AG10803 (cell line): ENCODE results near the gene QRICH1.
A peak's percentile ranks its signal among the peaks of the same experiment; 100 is the strongest.
"Not testable (repeated sequence)": the region's sequence is repeated elsewhere in the genome, so short reads cannot be mapped to it uniquely, and the experiment has no call there.

Experiments
- DNase-seq: peaks from one replicate; pipeline ENCODE4 v3.0.0; 2010; ENCODE audit warnings: low read depth
- H3K4me3 ChIP-seq: 2 replicates; pipeline ENCODE4 v1.5.1; 2011; ENCODE audit warnings: mild to moderate bottlenecking, low read length, control low read depth
- CTCF ChIP-seq: conservative IDR thresholded peaks from 2 replicates; pipeline ENCODE4 v1.5.1; 2011; ENCODE audit warnings: mild to moderate bottlenecking, low read length, control low read depth, inconsistent platforms

The QRICH1 gene

DNA sequence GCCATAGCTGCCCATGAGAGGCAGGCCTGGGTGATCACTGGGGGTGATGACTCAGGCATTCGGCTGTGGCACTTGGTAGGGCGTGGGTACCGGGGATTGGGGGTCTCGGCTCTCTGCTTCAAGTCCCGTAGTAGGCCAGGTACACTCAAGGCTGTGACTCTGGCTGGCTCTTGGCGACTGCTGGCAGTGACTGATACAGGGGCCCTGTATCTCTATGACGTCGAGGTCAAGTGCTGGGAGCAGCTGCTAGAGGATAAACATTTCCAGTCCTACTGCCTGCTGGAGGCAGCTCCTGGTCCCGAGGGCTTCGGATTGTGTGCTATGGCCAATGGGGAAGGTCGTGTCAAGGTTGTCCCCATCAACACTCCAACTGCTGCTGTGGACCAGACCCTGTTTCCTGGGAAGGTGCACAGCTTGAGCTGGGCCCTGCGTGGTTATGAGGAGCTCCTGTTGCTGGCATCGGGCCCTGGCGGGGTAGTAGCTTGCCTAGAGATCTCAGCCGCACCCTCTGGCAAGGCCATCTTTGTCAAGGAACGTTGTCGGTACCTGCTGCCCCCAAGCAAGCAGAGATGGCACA, 81.3 kb downstream of the QRICH1 start:
- TF ChIP-seq CTCF, result no peak
- DNase-seq, result no peak
- no peak overlapping the region for H3K4me3 ChIP-seq

- no peak for TF ChIP-seq CTCF
- no peak for DNase-seq
- H3K4me3 ChIP-seq, result no peak overlapping the region
These were observed 84.5 kb downstream of the QRICH1 start for GRCh38 chr3:49009396-49009795.

DNA sequence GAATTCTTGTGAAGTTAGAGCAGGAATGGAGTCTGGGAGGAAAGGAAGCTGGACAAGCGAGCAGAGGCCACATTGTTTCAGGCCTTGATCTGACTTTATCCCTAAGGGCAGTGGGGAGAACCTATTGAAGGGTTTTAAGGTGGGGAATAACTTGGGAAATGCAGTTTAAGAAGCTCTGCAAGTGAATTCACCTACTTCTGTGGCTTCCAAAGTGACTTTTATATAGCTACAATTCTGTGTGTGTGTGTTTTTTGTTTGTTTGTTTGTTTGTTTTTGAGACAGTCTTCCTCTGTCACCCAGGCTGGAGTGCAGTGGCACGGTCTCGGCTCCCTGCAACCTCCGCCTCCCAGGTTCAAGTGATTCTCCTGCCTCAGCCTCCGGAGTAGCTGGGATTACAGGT, 85.2 kb downstream of the QRICH1 start:
- not testable (repeated sequence) for DNase-seq
- peak overlapping the region; percentile 75 for H3K4me3 ChIP-seq

- no peak for TF ChIP-seq CTCF
- H3K4me3 ChIP-seq, result peak overlapping the region; percentile 75
- DNase-seq, result peak; percentile 91
These were observed 85.9 kb downstream of the QRICH1 start for GRCh38 chr3:49007771-49008528.

- peak within 1 kb of the TSS; percentile 75 for H3K4me3 ChIP-seq
- peak; percentile 97 for DNase-seq
- peak; percentile 44 for TF ChIP-seq CTCF
These were observed 86.7 kb downstream of the QRICH1 start, which contains the start of gene WDR6 for GRCh38 chr3:49007068-49007770. TSS of gene WDR6 (plus strand) at chr3:49007391. CDS start at chr3:49007432, 41 bp downstream.

DNA sequence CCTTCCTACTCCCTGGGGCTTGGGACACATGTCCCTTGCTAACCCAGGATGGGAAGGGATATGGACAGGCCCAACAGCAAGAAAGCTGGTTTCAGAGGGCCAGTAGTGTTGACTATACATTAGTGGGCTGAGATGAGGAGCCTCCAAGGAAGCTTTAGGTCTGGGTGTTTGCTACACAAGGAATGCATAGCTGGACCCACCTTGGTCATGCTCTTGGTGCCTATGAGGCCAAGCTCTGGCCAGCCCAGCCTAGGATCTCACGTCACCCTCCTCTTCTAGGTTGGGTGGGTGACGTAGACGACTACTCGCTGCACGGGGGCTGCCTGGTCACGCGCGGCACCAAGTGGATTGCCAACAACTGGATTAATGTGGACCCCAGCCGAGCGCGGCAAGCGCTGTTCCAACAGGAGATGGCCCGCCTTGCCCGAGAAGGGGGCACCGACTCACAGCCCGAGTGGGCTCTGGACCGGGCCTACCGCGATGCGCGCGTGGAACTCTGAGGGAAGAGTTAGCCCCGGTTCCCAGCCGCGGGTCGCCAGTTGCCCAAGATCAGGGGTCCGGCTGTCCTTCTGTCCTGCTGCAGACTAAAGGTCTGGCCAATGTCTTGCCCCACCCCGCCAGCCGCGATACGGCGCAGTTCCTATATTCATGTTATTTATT, 87.3 kb downstream of the QRICH1 start:
- DNase-seq, result peak; percentile 44
- TF ChIP-seq CTCF, result no peak
- H3K4me3 ChIP-seq, result peak overlapping the region; percentile 75

GRCh38 chr3:49005998-49006397, 87.9 kb downstream of the QRICH1 start:
- peak overlapping the region; percentile 75 for H3K4me3 ChIP-seq
- no peak for TF ChIP-seq CTCF
- DNase-seq, result no peak
